HG03469 (cell line): ENCODE results near the gene G0S2.

ENCODE experiments used
- ATAC-seq: cut with Tn5 transposase; IDR thresholded peaks from one replicate; pipeline ENCODE4 v1.9.1; 2021; ENCODE audit warnings: mild to moderate bottlenecking, moderate library complexity, moderate number of reproducible peaks; ENCODE audit not compliant: unreplicated experiment

G0S2 gene

GRCh38 chr1:209648346-209648745, 26.9 kb upstream of the G0S2 start:
- no peak for ATAC-seq

GRCh38 chr1:209648931-209649776, 26.1 kb upstream of the G0S2 start:
- ATAC-seq = no peak

- no peak for ATAC-seq
Observed at GRCh38 chr1:209650454-209650853, 24.8 kb upstream of the G0S2 start.

DNA sequence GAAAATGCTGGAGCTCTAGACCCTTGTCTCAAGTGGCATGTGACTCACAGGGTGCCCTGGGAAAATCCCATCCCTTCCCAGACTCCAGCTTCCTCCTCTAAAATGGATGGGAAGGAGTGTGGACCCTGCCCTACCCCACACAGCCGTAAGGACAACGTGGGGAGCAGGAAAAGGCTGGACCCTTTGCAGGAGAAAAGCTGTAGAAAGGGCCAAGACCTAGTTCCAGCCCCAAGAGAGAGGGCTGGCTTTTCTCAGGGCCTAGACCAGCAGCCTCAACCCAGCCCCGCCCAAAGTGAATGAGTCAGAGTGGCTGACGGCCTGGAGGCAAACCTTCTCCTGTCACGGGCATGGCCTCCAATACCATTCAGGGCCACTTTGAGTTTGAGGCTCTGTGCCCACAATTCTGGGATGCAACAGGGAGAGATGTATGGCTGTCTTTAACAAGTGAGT, 24.0 kb upstream of the G0S2 start:
- peak; percentile 46 for ATAC-seq

GRCh38 chr1:209652121-209652735, 23.0 kb upstream of the G0S2 start, which contains the start of gene LAMB3:
LAMB3 (minus strand) TSS chr1:209652425; CDS start chr1:209650944, 1,481 bp downstream.
- no peak for ATAC-seq

DNA sequence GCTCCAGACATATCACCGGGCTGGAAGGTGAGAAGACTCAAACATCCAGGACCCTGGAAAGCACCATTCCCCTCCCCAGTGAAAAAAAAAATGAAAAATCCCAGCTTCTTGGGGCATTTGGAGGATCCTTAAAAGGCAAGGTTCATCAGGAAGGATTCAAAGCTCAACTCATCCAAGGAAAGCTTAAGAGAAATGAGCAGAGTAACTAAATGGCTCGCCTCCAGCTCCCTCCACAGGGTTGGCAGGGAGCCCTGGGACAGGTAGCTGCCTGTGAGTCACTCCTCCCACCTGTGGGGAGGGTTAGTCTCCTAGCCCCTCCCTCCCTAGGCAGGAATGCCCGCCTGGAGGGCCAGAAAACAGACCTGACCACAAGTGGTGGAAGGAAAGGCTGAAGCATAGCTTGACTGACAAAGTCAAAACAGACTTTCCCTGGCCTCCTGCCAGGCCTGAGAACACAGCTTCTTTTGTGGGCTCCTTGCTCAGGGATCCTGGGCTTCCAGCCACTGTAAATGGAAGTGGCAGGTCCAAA, 22.3 kb upstream of the G0S2 start:
- no peak for ATAC-seq

DNA sequence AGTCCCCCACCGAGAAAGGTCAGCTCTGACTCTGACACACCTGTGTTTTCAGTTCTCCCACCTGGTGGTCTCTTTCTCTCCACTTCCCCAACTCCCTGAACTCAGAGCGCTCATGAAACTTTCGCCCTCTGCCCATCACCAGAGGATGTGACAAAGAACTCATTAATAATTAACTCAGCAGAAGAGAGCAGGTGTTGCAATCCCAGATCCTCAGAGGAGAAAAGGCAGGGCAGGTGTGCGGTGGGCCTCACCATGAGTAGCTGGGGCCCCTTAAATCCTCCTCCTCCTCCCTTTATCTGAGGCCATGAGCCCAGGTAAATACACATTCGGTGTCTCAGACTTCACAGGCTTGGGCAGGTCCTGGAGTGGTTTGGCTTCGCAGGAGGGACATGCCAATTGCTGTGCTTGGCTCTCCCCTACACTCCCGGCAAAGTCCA, 21.3 kb upstream of the G0S2 start:
- ATAC-seq = no peak

DNA sequence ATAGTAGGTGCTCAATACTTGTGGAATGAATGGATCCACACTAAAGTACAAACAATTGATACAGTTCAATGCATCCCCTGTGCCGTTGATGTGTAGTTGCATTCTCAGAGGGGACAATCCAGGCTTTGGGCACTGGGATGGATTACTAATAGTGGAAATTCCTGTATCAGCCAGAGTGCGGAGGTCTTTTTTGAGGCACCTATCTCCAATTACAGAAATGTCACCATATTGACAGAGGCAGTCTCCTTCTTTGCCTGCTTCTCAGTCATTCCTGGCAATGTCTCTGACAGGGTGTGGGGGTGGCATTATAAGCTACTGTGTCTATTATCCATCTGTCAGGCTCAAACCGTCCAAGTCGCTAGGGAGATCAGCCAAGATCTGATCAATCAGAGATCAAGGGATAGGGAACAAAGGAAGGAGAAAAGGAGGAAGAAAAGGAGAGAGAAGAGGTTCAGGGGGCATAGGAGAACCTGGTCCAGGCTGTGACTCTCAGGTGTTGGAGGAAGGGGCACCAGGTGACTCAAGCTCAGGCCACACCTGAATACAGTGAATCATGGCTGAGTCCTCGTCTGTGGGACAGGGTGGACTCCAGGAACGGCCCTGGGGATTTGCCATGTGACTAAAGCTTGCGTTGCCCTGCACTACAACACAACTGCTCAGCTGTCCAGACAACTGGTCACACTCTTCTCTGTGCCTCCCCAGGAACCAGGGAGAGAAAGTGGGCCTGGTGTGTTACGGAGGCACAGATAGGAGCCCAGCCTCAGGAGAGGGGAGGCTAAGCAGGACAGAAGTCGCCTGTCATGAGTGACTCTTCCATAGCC, 19.6 kb upstream of the G0S2 start:
- no peak for ATAC-seq

DNA sequence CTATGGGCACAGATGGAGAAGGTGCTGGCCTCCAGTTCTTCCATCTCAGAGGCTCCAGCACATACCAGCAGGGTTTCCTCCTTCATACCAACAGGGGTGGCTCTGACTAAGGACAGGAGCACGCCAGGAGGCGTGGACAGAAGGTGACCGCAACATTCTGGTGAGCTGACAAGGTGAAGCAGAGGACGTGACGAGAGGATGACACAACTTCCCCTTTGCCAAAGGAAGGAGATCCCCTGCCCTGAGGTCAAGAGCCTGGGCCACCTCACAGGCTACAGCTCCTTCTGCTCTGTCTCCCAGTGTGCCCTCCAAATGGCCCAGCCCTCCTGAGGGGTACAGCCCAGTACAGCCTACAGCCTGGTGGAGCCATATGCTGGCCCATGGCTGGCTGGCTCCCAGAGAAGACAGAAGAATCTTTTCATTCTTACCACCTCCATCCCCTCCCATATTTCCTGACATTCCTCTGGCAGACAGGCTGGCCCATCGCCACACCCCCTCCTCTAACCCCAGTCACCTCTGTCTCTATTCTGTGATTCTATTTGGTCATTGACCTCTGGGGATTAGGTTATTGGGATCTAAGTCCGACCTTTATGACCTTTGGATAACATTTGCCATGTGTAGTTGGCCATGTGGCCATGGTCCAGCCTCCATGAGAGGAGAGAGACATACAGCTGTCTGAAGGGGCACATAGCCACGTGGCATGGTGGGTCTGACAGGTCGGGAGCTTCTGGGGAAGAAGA, 17.9 kb upstream of the G0S2 start:
- no peak for ATAC-seq

- ATAC-seq = no peak
Observed at GRCh38 chr1:209657918-209658317, 17.3 kb upstream of the G0S2 start.

GRCh38 chr1:209659909-209660308, 15.3 kb upstream of the G0S2 start:
- peak; percentile 64 for ATAC-seq

GRCh38 chr1:209661071-209661470, 14.1 kb upstream of the G0S2 start:
- ATAC-seq = no peak

DNA sequence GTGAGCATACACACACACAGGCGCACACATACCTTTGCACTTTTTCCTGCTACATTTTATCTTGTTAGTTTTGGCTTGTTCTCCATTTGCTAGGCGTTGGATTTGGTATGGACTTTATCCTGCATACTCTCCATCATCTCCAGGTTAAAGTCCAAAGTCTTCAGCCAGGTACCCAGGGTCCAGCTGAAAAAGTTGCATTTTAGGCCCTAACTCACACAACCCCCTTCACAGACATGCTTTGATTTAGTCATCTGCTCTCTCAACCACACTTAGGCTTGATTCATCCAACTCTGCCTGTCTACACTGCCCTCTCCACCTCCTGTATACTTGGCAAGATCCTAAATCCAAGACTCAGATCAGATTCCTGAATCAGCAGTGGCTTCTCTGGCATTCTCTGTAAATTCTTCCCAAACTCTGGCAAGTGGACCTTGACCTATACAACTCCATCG, 12.3 kb upstream of the G0S2 start:
- no peak for ATAC-seq

- ATAC-seq = no peak
Observed at GRCh38 chr1:209667103-209667502, 8.1 kb upstream of the G0S2 start.

- ATAC-seq = no peak
Observed at GRCh38 chr1:209667708-209668107, 7.5 kb upstream of the G0S2 start.

- ATAC-seq = no peak
Observed at GRCh38 chr1:209670441-209671082, 4.7 kb upstream of the G0S2 start.

- peak; percentile 94 for ATAC-seq
Observed at GRCh38 chr1:209672705-209673630, 2.2 kb upstream of the G0S2 start.

GRCh38 chr1:209673631-209674417, 1.4 kb upstream of the G0S2 start:
- ATAC-seq = no peak
